Omental fat pad (tissue), 4 donors: ENCODE results near the gene EPHB2. TPM values are rescaled to one million over a fixed set of nuclear protein-coding genes. Genes with fewer than 3 reads are reported as not detected.

Source experiments
- ATAC-seq: fragments of 150-250 bp; one replicate; pipeline ENCODE4 v1.9.1; 2016; ENCODE audit warnings: mild to moderate bottlenecking, moderate library complexity; ENCODE audit not compliant: low FRiP score
- DNase-seq: peaks from one replicate; pipeline ENCODE4 v3.0.0-alpha.2; 2019; ENCODE audit warnings: low spot score
- total RNA-seq, 4 donors: library from RNA; depleted of rRNA; stranded (reverse); fragments of >200 nt; gene quantifications; one replicate each; pipeline ENCODE4 v1.1.0, GENCODE V29; 2016
- TF ChIP-seq, protein P1 (sequence below), 3 donors: fragments of 450-650 bp; IDR thresholded peaks; one replicate each; pipeline ENCODE4 v1.5.1; 2016 to 2017; ENCODE audit warnings: antibody characterized with exemption in 3 of 3, mild to moderate bottlenecking in 3 of 3, moderate library complexity in 2 of 3

The EPHB2 gene
- total RNA-seq, 4 donors from 2014 or later = 3.5 to 5.5 (median 4.7) TPM

DNA sequence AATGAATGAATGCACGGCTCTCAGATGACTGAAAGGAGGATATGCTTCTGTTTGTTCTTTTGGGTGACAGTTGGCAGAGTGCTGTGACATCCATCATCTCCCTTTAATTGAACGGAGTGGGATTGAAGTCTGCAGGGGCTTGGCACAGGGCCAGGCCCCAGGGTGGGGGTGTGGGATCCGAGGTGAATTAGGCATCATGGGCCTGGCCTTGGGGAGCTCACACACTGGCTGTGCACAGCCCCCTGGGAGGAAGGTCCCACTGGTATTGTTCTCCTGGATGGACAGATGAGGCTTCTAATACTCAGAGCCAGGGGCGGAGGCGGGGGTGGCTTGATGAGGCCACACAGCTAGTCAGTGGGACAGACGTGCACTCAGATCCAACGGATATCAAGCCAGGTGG is 19.3 kb downstream of the EPHB2 start:
- DNase-seq = no peak
- ATAC-seq = no peak
- TF ChIP-seq, protein P1, sequence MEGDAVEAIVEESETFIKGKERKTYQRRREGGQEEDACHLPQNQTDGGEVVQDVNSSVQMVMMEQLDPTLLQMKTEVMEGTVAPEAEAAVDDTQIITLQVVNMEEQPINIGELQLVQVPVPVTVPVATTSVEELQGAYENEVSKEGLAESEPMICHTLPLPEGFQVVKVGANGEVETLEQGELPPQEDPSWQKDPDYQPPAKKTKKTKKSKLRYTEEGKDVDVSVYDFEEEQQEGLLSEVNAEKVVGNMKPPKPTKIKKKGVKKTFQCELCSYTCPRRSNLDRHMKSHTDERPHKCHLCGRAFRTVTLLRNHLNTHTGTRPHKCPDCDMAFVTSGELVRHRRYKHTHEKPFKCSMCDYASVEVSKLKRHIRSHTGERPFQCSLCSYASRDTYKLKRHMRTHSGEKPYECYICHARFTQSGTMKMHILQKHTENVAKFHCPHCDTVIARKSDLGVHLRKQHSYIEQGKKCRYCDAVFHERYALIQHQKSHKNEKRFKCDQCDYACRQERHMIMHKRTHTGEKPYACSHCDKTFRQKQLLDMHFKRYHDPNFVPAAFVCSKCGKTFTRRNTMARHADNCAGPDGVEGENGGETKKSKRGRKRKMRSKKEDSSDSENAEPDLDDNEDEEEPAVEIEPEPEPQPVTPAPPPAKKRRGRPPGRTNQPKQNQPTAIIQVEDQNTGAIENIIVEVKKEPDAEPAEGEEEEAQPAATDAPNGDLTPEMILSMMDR (IDR thresholded peaks at IDR 0.05) = no peak

DNA sequence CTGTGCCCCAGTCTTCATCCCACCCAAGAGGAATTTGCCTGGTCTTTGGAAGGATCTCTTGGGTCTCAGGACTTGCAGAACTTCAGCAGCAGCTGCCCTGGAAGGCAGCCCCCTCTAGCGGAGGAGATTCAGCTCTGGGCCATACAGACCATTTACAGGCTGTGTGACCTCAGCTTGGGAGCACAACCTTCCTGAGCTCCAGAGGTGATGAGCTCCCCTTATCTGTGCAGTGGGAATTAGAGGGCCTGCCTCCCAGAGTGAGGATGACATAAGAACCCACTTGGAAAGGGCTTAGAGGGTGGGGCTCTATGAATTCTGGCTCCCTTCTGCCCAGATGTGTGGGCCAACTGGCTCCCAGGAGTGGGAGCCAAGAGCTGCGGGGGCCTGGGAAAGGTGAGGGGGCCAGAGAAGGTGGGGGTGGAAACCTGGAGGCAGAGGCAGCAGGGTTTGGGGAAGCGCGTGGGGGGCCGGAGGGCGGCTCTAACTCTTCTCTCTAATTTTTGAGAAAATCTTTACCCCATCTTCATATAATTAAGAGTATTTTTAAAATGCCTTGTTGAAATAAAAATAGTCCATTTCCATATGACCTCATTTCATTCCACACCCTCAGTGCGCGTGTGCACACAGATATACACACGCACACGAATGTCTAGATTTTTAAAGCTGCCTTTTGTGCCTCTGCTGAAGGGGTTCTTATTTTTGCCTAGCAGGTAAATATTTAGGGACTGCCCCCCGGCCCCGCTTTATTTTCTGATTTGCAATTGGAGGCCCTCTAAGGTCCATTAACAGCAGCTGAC is 21.5 kb downstream of the EPHB2 start:
- no peak for ATAC-seq
- TF ChIP-seq, protein P1 (IDR thresholded peaks at IDR 0.05) = no peak
- no peak for DNase-seq

DNA sequence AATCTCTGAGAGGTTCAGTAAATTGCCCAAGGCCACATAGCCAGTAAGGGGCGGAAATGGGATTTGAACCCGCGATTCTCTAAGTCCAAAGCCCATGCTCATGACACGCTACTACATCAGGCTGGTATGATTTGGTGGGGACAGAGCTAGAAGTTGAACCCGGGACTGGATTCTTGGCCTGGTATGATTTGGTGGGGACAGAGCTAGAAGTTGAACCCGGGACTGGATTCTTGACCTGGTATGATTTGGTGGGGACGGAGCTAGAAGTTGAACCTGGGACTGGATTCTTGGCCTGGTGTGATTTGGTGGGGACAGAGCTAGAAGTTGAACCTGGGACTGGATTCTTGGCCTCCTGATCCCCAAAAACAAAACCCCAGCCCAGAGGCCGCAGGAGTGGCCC is 23.0 kb downstream of the EPHB2 start:
- DNase-seq (no peak), ATAC-seq (no peak)
- TF ChIP-seq, protein P1 (IDR thresholded peaks at IDR 0.05) = no peak

DNA sequence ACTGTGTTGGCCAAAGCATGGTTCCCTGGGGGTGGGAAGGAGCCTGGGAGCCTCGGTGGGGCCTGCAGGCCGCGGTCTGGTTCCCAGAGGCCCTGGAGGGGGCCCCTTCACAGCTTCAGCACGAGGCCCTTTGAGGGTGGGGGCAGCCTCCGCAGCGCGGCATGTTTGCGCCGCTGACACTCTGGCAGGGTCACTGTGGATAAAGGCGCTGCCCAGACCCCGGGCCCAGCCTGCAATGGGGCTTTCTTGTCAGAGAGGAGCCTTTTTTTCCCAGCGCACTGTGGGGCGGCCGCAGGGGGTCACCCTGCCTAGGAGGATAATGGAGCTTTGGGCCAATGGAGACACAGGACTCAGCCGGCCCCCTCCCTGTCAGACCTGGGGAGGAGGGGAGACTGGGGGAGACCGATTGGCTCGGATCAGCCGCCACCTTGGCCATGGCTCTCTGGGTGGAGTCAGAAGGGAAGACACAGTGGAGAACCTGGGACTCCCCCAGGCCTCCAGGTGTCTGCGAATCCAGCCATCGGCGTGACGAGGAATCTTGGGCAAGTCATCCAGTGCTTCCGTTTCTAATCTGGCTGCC is 26.0 kb downstream of the EPHB2 start:
- TF ChIP-seq, protein P1 (IDR thresholded peaks at IDR 0.05) = no peak
- DNase-seq (no peak), ATAC-seq (no peak)

DNA sequence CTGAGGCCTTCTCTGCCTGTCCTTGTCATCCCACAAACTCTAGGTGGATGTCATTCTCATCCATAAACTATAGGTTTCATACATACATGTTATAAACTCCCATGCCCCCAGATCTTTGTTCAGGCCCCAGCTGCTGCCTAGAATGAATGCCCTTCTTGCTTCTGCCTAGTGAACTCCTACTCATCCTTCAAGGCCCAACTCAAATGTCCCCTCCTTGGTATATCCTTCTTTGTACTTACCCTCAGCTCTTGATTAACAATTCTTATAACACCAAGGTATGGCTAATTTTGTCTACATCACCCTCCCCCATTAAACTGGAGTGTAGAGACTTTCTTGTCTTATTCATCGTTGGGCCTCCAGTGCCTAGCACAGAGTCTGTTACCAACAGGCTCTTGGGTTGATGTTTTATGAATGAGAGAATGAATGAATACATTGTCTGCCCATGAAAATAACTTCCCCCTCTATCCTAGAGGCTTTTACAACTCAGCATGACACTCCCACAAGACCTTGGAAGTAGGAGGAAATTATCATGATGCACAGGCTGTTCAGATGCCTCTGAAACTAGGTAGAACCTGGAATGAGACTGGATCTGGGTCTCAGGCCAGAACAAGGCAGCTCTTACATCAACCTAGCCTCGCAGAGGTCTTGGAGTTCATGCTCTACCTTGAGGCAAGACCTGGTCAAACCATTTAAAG is 26.9 kb downstream of the EPHB2 start:
- no peak for ATAC-seq
- no peak for DNase-seq
- TF ChIP-seq, protein P1 (IDR thresholded peaks at IDR 0.05) = no peak

DNA sequence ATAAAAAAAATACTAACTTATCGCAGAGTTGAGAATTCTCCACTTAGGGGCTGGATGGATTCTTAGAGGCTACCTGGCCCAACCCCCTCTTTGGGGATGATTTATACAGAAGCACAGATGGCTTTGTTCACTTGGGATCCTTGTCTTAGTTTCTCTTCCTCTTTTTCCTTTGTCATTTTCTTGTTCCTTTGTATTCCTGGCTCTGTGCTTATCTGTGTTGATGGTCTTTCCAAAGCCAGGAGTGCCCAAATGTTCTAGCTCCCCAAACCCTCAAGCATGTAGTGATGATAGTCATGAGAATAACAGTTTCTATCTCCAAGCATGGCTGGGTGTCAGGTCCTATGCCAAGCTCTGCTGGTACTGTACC is 27.4 kb downstream of the EPHB2 start:
- ATAC-seq (no peak), DNase-seq (no peak)
- TF ChIP-seq, protein P1 (IDR thresholded peaks at IDR 0.05) = no peak
